HUES48 (cell line): ENCODE measurements around the gene CLK1.
"Not testable (repeated sequence)": the region's sequence is repeated elsewhere in the genome, so short reads cannot be mapped to it uniquely, and the experiment has no call there.

ENCODE experiments used
- H3K27ac ChIP-seq: one replicate; pipeline ENCODE4 v1.7.0; 2013; ENCODE audit warnings: low read depth, low read length, inconsistent platforms
- H3K27me3 ChIP-seq: 2 replicates; pipeline ENCODE4 v1.6.1; 2013; ENCODE audit warnings: mild to moderate bottlenecking, low read length; ENCODE audit not compliant: control insufficient read depth, insufficient read depth
- H3K36me3 ChIP-seq: 2 replicates; pipeline ENCODE4 v1.6.1; 2013; ENCODE audit warnings: low read length; ENCODE audit not compliant: control insufficient read depth, insufficient read depth
- H3K4me1 ChIP-seq: 2 replicates; pipeline ENCODE4 v1.6.1; 2013; ENCODE audit warnings: mild to moderate bottlenecking, low read length; ENCODE audit not compliant: control insufficient read depth, insufficient read depth
- H3K4me3 ChIP-seq: 2 replicates; pipeline ENCODE4 v1.5.1; 2013; ENCODE audit warnings: mild to moderate bottlenecking, low read depth, low read length
- H3K9ac ChIP-seq: 2 replicates; pipeline ENCODE4 v1.6.1; 2013; ENCODE audit warnings: mild to moderate bottlenecking, low read depth, low read length, moderate library complexity
- H3K9me3 ChIP-seq: 2 replicates; pipeline ENCODE4 v1.6.1; 2013; ENCODE audit warnings: low read length; ENCODE audit not compliant: control insufficient read depth, insufficient read depth

The CLK1 gene

DNA sequence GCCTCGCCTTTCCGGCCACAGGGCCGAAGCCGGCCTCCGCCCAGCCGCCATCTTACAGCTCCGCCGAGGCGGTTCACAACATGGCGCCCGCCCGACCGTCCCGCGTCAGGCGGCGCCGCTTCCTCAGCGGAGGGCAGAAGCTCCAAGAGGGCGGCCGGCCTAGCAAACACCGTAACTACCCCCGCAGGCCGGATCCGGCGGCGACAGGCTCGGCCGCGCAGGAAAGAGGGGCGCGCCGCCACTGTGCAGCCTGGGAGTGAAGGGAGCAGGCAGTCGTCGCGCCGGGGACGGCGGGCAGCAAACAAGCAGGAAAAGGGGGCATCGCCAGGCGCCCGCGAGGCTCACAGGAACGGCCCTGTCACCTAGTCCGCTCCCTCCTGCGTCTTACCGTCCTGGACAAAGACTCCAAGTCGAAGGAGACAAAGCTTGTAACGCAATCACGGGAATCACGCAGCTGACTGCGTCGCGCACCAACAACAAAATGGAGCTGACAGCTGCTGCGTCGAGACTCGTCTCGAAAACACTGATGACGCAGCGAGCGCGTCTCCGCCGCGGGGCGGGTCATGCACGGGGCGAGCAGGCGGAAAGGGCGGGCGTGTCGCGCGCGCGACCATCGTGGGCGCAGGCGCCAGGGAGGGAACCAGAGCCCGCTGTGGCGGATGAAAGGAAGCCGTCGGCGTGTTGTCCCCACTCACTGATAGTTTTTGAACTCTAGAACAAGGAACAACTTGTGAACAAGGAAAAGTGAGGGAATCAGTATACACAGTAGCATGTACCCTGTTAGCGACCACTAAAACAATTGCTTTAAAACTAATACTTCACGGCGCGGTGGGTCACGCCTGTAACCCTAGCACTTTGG lies at the start of gene CLK1:
TSS of gene CLK1 (minus strand) at position 483 of the 859 bp plus-strand sequence. CDS start 2,796 bp downstream, outside the sequence.
- peak within 1 kb of the TSS; percentile 97 for H3K27ac ChIP-seq
- H3K27me3 ChIP-seq, result no peaks in the 10 kb centered on the region
- H3K9me3 ChIP-seq, result no peaks in the 10 kb centered on the region
- peaks cover 16% of the 10 kb centered on the region for H3K4me1 ChIP-seq
- peak within 1 kb of the TSS; percentile 85 for H3K9ac ChIP-seq
- H3K4me3 ChIP-seq, result peak within 1 kb of the TSS; percentile 86
- H3K36me3 ChIP-seq, result peaks cover 22% of the 10 kb centered on the region

DNA sequence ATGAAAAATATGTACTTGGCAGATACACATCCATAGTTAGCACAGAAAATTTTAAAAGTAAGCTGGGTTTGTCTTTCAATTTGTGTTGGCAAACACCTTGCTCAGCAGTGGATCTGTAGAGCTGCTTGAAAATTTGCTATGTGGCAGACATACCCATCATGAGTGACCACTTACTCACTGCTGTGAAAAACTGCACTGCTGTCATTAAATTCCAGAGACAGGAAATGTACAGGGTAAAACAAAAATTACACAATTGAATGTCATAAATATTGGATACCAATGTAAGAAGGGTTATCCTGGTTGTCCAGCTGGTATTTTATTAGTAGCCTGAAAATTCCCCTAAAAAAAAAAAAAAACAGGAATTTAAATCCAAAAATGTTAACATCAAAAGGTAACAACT lies 49.2 kb upstream of the CLK1 start:
- H3K27me3 ChIP-seq, result no peaks in the 10 kb centered on the region
- H3K9ac ChIP-seq, result no peak overlapping the region
- no peaks in the 10 kb centered on the region for H3K4me1 ChIP-seq
- H3K36me3 ChIP-seq, result peaks cover 83% of the 10 kb centered on the region
- H3K4me3 ChIP-seq, result no peak overlapping the region
- H3K27ac ChIP-seq, result no peak overlapping the region
- no peaks in the 10 kb centered on the region for H3K9me3 ChIP-seq

GRCh38 chr2:200909958-200910357 lies 45.5 kb upstream of the CLK1 start:
- Histone ChIP-seq H3K4me1 (no peaks in the 10 kb centered on the region), H3K4me3 (no peak overlapping the region), H3K9me3 (no peaks in the 10 kb centered on the region), H3K9ac (no peak overlapping the region), H3K27ac (no peak overlapping the region), H3K36me3 (peaks cover 77% of the 10 kb centered on the region), H3K27me3 (no peaks in the 10 kb centered on the region)

DNA sequence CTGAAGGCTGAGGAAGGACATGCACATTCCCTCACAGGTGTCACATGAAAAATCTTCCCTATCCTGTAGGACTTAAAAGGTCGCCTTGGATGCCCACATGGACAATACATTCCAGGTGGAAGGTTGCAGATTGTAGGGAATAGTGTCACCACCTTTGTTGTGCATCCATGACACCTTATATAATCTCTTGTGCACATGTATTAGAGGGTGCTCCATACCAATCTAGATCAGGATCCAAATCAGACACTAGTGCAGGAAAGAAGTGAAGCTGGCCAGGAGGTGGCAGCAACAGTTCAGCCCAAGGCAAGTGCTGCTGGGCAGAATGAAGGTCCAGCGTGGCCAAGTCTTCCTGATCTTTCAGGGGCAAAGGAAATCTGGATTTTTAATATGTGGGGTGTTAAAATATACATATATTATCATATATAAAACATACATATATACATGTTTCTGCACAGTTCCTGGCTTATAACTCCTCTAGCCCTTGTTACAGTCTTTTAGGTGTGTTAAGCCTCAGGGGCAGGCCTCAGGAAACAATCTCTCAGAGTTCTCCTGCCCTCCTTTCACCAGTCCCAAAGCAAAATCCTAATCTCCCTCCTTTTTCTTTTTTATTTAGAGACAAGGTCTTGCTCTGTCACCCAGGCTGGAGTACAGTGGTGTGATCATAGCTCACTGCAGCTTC lies 41.3 kb upstream of the CLK1 start:
- H3K27me3 ChIP-seq, result no peaks in the 10 kb centered on the region
- no peaks in the 10 kb centered on the region for H3K9me3 ChIP-seq
- H3K4me3 ChIP-seq, result no peak overlapping the region
- H3K36me3 ChIP-seq, result peaks cover 79% of the 10 kb centered on the region
- H3K4me1 ChIP-seq, result no peaks in the 10 kb centered on the region
- H3K27ac ChIP-seq, result no peak overlapping the region
- H3K9ac ChIP-seq, result no peak overlapping the region

DNA sequence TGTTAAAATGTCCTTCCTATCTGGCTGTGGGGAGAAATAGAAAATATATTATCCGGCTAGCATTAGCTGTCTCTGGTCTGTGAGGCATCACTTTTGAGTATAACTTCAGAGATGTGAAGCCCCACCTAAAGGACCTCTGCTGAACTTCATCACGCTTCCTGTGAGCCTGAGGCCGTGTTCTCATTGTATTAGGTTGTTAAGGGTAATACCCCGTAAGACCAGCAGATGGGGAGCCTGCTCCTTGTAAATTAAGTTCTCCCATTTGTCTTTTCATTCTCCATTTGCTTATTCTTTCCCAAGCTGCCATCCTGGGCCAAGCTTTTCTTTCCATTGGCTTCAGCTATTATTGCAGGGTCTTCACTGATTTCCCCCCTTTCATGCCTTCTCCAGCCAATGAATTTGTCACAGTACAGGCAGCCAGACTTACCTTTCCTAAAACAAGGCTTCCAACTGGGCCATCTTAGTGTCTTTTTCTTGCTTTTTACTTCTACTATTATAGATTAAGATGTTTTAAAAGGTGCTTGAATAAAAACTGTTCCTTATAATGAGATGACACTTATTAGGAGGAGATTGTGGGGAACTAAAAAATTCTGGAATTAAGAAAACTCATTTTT lies 37.1 kb upstream of the CLK1 start:
- H3K36me3 ChIP-seq, result peaks cover 88% of the 10 kb centered on the region
- no peak overlapping the region for H3K4me3 ChIP-seq
- no peaks in the 10 kb centered on the region for H3K27me3 ChIP-seq
- no peaks in the 10 kb centered on the region for H3K9me3 ChIP-seq
- no peak overlapping the region for H3K9ac ChIP-seq
- no peaks in the 10 kb centered on the region for H3K4me1 ChIP-seq
- H3K27ac ChIP-seq, result no peak overlapping the region

GRCh38 chr2:200899482-200899881 lies 35.0 kb upstream of the CLK1 start:
- Histone ChIP-seq H3K9me3 (no peaks in the 10 kb centered on the region), H3K27me3 (no peaks in the 10 kb centered on the region), H3K9ac (no peak overlapping the region), H3K4me3 (no peak overlapping the region), H3K4me1 (no peaks in the 10 kb centered on the region), H3K36me3 (peaks cover 91% of the 10 kb centered on the region), H3K27ac (no peak overlapping the region)

DNA sequence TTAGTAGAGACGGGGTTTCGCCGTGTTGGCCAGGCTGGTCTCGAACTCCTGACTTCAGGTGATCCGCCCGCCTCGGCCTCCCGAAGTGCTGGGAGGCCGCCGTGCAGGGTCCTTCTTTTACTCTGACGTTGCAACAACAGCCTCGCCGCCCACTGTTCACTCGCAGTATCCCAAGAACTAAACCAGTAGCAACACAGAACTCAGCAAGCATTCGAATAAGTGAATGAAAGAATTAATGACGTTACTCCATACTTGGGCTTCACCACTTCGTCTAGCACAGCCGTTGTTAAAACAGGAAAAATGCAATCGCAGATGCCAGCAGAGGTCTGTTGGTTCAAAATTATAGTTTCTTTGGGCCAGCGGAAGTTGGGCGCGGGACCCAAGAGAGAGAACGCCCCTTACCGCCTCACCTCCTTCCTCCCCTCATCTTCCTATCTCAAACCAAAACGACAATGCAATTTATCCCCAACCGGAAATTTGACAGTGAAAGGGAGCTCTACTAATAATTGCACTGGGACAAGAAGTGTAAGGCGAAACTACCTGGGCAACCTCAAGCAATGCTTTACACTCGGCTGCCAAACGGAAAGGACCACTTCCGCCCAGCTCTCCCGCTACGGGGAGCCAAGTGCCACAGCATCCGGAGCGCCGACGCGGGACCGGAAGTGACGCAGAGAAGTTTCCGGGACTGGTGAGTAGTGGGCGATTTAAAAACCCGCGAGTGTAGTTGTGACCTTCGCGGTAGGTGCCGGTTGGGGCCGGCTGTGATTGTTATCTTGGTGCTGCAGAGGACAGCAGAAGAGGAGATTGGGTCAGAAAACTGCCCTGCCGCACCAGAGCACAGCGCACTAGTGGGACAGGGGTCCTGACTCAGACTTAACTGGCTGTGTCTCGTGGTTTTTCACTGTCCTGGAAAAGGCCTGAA lies 24.5 kb upstream of the CLK1 start, which contains the start of the genes NIF3L1 and PPIL3:
TSS of gene NIF3L1 (plus strand) at position 668 of the 922 bp plus-strand sequence. CDS start 2,573 bp downstream, outside the sequence.
TSS of gene PPIL3 (minus strand) at position 374 of the 922 bp plus-strand sequence. CDS start 1,462 bp downstream, outside the sequence.
- no peaks in the 10 kb centered on the region for H3K9me3 ChIP-seq
- peaks cover 42% of the 10 kb centered on the region for H3K36me3 ChIP-seq
- peak within 1 kb of the TSS; percentile 93 for H3K4me3 ChIP-seq
- no peaks in the 10 kb centered on the region for H3K27me3 ChIP-seq
- peak within 1 kb of the TSS; percentile 97 for H3K9ac ChIP-seq
- H3K27ac ChIP-seq, result peak within 1 kb of the TSS; percentile 99
- 0 out of 2 replicates have a peak, but pooled peaks cover 5% of the 10 kb centered on the region for H3K4me1 ChIP-seq

- not testable (repeated sequence) for H3K27ac ChIP-seq, H3K9me3 ChIP-seq, H3K9ac ChIP-seq, H3K4me3 ChIP-seq, H3K27me3 ChIP-seq, H3K4me1 ChIP-seq
- H3K36me3 ChIP-seq, result peaks cover 83% of the 10 kb centered on the region
Observed at GRCh38 chr2:200881715-200882249, 17.3 kb upstream of the CLK1 start.

DNA sequence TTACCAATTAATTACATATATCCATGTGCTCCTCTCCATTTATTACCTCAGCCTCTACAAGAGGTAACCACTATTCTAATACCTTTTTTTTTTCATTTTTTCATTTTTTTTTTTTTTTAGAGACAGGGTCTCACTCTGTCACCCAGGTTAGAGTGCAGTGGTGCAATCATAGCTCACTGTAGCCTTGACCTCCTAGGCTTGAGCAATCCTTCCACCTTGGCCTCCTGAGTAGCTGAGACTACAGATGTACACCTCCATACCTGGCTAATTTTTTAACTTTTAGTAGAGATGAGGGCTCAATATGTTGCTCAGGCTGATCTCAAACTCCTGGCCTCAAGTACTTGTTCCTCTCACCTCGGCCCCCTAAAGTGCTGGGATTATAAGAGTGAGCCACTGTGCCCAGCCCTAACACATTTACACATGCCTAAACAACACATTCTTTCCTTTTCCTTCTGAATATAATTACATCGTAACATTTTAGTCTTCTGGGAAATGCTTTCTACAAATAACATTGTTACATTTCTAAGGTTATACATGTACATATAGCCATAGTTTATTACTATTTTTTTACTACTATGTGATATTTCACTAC lies 13.9 kb upstream of the CLK1 start:
- Histone ChIP-seq H3K9ac (no peak overlapping the region), H3K9me3 (no peaks in the 10 kb centered on the region), H3K4me1 (no peaks in the 10 kb centered on the region), H3K27me3 (no peaks in the 10 kb centered on the region), H3K4me3 (no peak overlapping the region), H3K36me3 (peaks cover 85% of the 10 kb centered on the region), H3K27ac (no peak overlapping the region)

DNA sequence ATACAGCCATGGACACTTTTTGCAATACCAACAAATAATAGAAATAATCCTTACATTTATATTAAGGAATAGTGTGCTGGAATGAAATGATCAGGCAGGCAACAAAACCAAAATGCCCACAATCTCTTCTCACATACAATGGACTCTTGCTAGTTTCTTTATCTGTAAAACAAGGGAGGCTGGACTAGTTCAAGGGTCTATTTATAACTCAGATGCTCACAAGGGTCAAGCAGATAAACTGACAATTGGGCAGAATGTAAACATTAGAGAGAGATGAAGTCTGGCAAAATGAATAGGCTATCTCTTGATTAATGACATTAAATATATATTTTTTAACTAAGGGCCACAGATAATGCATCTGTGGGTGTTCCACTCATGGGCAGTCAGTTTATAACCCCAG lies 13.0 kb upstream of the CLK1 start:
- Histone ChIP-seq H3K36me3 (peaks cover 82% of the 10 kb centered on the region), H3K4me3 (no peak overlapping the region)

More for the DNA sequence above, 13.0 kb upstream of the CLK1 start:
- Histone ChIP-seq H3K27me3 (no peaks in the 10 kb centered on the region), H3K9ac (no peak overlapping the region), H3K27ac (no peak overlapping the region), H3K4me1 (no peaks in the 10 kb centered on the region), H3K9me3 (no peaks in the 10 kb centered on the region)
